HG03354 (cell line): ENCODE measurements around the gene SRPK2.
"Not testable (repeated sequence)": the region's sequence is repeated elsewhere in the genome, so short reads cannot be mapped to it uniquely, and the experiment has no call there.

Experiments
- ATAC-seq: cut with Tn5 transposase; IDR thresholded peaks from one replicate; pipeline ENCODE4 v1.9.1; 2021; ENCODE audit warnings: mild to moderate bottlenecking; ENCODE audit not compliant: unreplicated experiment, poor library complexity, severe bottlenecking

SRPK2 gene

DNA sequence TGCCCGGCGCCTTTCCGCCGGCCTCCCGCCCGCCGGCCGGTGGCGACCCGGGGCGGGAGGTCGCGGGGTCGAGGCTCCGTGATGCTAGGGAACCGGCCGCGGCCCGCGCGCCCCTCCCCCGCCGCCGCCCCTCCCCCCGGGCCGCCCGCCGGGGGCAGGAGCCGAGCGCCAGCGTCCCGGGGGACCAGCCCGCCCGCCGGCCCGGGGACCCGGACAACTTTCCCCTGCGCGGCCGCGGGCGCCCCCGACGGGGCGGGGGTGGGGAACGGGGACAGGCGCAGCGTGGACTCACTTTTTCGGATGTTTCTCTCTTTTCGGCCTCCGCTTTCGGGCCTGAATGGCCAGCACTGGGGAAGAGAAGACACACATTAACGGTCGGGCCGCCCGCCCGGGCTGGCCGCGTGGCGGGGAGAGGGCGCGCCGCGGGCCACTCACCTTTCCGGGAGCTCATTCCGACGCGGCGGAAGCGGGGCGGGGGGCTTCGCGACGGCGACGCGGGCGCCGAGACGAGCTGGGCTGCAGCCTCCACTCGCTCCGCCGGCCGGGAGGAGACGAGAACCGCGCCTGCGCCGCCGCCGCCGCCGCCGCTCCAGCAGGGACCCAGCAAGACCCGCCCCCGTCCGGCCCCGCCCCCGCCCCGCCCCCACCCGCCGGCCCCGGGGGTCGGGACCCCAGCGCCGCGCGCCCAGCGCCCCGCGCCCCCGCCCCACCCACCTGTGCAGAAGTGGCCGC is at the start of gene SRPK2:
SRPK2 (minus strand) TSS at position 566 of the 732 bp plus-strand sequence.
- ATAC-seq: peak; percentile 71

GRCh38 chr7:105438254-105438653 is 49.5 kb upstream of the SRPK2 start:
- no peak for ATAC-seq

DNA sequence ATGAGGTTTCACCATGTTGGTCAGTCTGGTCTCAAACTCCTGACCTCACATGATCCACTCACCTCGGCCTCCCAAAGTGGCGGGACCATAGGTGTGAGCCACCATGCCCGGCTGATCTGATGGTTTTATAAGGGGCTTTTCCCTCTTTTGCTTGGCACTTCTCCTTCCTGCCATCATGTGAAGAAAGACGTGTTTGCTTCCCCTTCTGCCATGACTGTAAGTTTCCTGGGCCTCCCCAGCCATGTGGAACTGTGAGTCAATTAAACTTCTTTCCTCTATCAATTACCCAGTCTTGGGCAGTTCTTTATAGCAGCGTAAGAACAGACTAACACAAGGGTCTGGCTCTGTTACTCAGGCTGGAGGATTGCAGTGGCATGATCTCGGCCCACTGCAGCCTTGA is 48.6 kb upstream of the SRPK2 start:
- not testable (repeated sequence) for ATAC-seq

DNA sequence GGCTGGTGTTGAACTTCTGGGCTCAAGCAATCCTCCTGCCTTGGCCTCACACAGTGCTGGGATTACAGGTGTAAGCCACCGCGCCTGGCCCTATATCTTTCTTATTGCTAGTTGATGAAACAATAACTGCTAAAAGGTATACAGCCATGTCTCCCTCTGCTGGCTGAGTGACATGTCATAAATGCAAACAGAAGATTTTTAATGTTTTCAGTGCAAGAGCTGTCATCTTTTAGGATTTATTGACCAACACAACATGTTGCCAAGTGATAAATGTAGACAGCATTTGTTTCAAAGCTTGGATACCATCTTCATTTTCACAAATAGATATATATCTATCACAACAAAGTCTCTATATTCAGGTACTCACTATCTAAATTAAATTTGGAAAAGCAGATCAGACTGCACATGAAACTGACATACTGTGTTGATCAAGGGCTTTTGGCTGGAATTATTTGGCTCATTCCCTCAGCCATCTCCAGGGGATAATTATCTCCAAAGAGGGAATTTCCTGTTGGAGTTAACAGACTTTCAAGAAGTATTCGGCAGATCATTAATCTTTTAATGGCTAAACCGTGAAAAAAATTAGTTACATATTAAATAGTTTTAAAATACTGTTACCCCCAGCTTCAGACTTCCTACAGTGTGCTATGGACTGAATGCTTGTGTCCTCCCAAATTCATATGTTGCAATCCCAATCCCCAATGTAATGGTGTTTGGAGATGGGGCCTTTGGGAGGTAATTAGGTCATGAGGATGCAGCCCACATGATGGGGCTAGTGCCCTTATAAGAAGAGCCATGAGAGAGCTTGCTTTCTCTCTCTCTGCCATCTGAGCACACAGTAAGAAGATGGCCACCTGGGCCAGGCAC is 41.3 kb upstream of the SRPK2 start:
- peak; percentile 75 for ATAC-seq

GRCh38 chr7:105426606-105427146 is 38.0 kb upstream of the SRPK2 start:
- no peak for ATAC-seq

- ATAC-seq: no peak
Observed at GRCh38 chr7:105423987-105424386, 35.3 kb upstream of the SRPK2 start.

- ATAC-seq: no peak
Observed at GRCh38 chr7:105413887-105414437, 25.2 kb upstream of the SRPK2 start.

DNA sequence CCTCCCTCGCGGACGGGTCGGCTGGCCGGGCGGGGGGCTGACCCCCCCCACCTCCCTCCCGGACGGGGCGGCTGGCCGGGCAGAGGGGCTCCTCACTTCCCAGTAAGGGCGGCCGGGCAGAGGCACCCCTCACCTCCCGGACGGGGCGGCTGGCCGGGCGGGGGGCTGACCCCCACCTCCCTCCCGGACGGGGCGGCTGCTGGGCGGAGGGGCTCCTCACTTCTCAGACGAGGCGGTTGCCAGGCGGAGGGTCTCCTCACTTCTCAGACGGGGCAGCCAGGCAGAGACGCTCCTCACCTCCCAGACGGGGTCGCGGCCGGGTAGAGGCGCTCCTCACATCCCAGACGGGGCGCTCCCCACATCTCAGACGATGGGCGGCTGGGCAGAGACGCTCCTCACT is 22.1 kb upstream of the SRPK2 start:
- ATAC-seq: not testable (repeated sequence)

- ATAC-seq: not testable (repeated sequence)
Observed at GRCh38 chr7:105409775-105410174, 21.1 kb upstream of the SRPK2 start.

- no peak for ATAC-seq
Observed at GRCh38 chr7:105408791-105409410, 20.2 kb upstream of the SRPK2 start.

DNA sequence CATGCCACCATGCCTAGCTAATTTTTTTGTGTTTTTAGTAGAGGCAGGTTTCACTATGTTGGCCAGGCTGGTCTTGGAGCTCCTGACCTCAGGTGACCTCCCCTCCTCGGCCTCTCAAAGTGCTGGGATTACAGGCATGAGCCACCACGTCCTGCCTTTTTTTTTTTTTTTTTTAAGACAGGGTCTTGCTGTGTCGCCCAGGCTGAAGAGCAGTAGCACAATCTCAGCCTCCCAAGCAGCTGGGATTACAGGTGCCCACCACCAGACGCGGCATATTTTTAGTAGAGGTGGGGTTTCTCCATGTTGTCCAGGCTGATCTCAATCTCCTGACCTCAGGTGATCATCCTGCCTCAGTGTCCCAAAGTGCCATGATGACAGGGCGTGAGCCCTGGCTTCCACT is 14.4 kb upstream of the SRPK2 start:
- ATAC-seq: no peak

DNA sequence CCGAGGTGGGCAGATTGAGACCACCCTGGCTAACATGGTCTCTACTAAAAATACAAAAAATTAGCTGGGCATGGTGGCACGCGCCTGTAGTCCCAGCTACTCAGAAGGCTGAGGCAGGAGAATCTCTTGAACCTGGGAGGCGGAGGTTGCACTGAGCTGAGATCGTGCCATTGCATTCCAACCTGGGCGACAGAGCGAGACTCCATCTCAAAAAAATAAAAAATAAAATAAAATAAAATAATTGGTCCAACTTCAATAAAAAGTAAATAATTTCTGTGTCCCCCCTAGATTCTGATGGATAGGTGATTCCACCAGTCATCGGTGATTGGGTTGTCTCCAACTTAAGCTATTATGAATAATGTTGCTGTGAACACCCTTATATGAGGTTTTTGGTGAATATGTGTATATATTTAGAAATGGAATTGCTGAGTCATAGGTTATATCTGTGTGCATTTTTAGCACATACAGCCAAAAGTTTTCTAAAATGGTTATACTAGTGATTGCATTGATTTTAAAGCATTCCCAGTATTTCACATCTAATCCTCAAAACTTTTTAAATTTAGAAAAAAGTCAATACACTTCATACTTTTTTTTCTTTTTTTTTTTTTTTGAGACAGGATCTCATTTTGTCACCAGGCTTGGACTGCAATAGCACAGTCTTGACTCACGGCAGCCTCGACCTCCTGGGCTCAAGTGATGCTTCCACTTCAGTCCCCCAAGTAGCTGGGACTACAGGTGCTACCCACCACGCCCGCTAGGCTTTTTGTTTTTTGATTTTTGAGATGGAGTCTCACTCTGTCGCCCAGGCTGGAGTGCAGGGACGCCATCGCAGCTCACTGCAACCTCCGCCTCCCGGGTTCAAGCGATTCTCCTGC is 13.7 kb upstream of the SRPK2 start:
- no peak for ATAC-seq

DNA sequence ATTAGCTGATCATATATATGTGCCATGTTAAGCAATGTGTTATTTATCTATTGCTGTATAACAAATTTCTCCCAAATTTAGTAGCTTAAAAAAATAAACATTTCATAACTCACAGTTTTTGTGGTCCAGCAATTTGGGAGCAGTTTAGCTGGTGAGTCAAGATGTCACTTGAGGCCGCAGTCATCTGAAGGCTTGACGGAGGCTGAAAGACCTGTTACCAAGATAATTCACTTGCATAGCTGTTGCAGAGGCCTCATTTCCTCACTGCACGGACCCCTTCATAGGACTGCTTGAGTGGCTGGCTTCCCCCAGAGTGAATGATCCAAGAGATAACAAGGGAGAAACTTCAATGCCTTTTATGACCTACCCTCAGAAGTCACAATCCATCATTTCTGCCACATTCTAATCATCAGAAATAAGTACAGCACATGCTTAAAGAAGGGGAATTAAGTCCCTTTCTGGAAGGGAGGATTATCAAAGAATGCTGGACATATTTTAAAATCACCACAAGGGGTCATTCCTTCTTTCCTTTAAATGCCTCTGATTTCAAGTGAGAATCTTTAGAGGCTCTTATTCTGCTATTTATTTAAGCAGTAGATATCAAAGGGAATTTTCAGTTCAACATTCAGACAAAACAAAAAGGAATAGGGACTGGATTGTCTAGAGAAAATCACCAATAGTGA is 10.5 kb upstream of the SRPK2 start:
- ATAC-seq: no peak

GRCh38 chr7:105396566-105396965 is 7.8 kb upstream of the SRPK2 start:
- ATAC-seq: no peak

DNA sequence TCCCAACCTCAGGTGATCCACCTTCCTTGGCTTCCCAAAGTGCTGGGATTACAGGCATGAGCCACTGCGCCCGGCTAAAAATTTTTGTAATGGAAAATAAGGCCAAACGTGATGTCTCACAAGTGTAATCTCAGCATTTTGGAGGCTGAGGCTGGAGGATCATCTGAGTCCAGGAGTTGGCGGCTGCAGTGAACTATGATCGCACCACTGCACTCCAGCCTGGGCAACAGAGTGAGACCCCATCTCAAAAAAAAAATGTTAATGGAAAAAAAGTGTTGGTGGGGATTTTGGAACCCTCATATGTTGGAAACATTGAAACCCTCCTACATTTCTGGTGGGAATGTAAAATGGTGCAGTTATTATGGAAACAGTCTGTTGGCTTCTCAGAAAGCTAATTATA is 2.7 kb upstream of the SRPK2 start:
- no peak for ATAC-seq

GRCh38 chr7:105389889-105390288 is 1.2 kb upstream of the SRPK2 start:
- no peak for ATAC-seq

DNA sequence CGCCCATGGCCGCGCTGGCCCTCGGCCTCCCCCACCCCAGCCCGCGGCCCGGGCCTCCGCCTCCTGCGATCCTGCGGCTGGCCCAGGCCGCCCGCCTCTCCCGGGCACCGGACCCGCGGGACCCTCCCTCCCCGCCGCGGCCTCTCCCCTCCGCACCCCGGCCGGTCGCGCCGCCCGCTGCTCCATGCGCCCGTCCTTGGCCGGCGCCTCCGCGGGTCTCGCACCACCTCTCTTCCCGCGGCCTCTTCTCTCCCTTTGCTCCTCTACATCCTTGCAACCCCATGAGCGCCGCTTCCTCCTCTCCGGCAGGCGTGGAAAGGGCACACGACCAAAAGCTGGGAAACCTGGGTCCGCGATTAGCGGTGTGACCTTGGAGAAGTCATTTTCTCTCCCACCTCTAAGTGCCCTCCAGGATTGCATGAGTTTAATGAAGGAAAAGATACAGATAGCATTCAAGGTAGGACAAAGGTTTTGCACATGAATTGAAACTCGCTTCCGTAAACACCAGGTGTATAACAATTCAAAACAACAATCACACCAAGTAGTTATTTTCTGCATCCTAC is 448 bp upstream of the SRPK2 start:
- ATAC-seq: peak; percentile 34
